ENCODE data around the gene DEAF1.
"Not testable (repeated sequence)": the region's sequence is repeated elsewhere in the genome, so short reads cannot be mapped to it uniquely, and the experiment has no call there.

Gene DEAF1

DNA sequence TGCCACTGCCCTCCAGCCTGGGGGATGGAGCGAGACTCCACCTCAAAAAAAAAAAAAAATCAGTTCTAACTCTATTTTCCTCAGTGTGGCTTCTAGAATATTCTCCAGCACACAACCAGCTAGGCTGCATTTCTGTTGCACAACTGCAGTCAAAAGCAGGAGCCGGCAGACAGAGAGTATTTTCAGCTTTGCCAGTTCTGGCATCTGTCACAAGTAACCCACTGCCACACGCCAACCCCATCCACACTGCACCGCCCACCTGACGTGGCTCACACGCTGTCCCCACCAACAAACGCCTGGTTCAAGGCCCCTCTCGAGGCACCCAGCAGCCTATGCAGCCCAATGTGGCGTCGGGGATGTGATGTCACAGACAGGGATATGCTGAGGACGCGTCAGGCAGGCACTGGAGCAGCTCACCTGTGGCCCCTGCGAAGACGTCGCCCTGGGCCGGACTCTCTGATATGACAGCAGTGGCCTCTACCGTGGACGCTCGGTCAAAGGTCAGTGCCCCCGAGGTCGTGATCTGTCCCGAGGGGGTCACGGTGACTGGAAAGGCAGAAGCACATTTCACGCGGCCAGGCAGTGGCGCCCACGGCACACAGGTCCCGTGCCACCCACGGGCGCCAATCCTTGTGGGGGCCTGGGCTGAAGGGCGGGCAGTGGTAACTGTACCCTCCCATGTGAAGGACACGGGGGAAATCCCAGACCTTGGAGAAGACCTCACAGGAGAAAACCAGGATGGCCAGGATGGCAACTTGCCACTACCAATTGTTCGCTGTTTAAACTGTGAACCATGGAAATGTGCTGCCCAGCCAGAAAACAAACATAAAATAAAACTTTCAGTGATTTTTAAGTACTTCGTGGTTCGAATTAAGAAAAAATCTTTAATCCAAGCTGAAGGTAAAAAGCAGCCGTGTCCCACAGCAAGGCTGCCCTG, 15.5 kb downstream of the DEAF1 start:
- DNase-seq (ENCODE audit: low read depth in 2 of 2), result no peak

DNA sequence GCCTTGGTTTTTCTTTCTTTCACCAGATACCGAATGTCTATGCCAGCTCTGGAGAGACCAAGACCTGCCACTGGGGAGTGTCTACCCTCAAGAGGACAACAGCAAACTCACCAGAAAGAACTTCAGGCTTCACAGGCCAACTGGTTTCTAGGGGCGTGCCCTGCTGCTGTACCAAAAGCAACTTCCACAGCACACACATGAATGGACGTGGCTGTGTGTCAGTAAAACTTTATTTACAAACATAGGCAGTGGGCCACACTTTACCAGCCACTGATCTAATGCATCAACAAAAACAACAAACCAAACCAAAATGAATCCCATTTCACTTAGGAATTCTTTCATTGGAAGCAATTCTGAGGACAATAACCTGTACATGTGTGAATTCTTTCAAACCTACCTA, 16.7 kb downstream of the DEAF1 start:
- no peak for DNase-seq (ENCODE audit: low read depth in 2 of 2)

DNA sequence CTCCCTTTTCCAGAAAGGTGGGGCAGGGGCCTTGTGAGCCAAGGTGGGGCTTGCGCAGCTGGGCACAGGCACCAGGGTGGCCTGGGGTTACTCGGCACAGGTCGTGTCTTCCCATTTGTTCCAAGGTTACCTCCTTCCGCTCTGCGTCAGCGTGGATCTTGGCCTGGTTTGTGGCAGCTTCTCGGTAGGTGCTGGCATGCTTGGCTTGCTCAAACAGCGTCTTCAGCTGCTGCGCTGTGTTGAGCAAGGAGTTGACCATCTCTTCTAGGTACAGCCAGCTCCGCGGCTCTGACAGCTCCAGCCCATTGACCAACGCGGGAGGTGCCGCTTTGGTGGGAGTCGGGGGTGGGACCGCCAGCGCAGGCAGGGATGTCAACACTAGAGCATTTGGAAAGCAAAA, 20.6 kb downstream of the DEAF1 start:
- no peak for DNase-seq (ENCODE audit: low read depth in 2 of 2)

DNA sequence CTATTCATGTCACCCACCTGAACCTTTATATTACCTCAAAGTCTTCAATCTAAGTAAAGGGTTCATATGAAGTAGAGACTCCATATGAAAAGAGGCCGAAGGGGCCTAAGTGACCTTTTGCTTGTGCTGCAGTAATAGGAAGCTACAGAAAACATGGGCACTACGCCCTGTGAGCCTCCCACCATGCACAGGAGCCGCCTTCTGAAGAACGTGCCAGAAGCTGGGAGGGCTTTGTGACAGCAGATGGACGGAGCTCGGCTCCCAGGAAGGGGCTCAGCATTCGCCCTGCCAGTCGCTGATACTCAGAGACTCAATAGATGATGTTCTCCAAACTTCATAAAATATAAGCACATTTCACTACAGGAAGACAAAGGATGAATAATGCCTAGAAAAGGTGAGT, 21.2 kb downstream of the DEAF1 start:
- no peak for DNase-seq (ENCODE audit: low read depth in 2 of 2)

DNA sequence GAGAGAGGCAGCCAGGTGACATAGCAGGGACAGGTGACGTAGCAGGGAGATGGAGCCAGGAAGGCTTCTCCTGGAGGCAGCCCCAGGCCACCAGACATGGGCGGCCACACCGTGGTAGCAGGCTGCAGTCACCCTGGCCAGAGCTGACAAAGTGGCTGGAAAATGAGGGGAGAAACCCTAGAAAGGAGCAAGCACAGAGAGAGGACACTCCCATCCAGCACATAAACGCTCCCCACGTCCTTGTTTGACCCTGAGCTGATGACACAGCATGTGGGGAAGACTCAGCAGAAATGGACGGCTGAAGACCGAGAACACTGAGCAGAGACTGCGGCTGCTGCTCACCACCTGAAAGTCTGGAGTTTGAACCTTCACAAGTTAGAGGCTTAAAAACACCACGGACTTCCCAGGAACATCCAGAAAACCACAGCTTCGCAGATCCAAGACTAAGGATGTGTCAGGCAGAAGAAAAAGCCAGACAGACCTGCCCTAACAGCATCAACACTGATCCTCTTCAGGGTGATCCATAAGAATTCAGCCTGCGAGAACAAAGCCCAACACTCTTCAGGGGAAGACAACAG, 29.2 kb downstream of the DEAF1 start:
- DNase-seq (ENCODE audit: low read depth in 2 of 2), result no peak

DNA sequence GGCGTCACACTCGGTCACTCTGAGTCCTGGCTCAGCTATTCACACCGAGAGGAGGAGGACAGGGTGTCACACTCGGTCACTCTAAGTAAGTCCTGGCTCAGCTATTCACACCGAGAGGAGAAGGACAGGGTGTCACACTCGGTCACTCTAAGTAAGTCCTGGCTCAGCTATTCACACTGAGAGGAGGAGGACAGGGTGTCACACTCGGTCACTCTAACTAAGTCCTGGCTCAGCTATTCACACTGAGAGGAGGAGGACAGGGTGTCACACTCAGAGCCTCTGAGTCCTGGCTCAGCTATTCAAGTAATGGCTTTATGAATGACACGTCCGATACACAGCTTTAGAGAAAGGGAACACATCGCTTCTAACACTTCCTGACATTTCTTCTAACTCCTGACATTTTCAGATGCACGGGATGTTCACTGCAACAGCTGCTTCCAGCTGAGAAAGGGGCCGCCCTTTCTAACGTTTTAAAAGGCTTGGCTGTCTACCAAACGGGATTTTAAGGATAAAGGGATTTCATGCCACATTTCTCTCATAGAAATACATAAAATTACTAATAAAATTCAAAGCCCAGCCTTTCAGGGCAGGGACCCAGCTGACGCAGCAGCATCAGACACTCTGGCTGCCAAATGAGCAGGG, 29.8 kb downstream of the DEAF1 start:
- DNase-seq (ENCODE audit: low read depth in 2 of 2), result no peak

DNA sequence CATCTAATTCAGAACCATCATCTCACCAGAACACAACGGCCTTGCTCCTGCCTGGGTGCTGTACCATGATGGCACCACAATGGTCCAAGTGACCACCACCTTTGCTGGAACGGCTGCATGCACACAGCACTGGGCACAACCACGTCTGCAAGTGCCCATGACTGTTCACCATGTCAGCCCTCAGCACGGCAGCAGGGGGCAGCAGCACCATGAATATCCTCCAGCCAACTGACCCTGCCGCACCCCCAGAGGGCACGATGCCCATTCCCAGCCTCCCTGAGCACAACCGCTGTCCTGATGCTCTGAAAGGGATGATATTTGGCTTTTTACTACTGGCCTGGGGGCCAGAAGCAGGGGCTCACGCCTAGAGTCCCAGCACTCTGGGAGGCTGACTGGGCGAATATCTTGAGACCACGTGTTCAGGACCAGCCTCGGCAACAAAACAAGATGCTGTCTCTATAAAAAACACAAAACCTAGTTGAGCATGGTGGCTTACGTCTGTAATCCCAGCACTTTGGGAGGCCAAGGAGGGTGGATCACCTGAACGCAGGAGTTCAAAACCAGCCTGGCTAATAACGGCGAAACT, 32.2 kb downstream of the DEAF1 start:
- no peak for DNase-seq (ENCODE audit: low read depth in 2 of 2)

DNA sequence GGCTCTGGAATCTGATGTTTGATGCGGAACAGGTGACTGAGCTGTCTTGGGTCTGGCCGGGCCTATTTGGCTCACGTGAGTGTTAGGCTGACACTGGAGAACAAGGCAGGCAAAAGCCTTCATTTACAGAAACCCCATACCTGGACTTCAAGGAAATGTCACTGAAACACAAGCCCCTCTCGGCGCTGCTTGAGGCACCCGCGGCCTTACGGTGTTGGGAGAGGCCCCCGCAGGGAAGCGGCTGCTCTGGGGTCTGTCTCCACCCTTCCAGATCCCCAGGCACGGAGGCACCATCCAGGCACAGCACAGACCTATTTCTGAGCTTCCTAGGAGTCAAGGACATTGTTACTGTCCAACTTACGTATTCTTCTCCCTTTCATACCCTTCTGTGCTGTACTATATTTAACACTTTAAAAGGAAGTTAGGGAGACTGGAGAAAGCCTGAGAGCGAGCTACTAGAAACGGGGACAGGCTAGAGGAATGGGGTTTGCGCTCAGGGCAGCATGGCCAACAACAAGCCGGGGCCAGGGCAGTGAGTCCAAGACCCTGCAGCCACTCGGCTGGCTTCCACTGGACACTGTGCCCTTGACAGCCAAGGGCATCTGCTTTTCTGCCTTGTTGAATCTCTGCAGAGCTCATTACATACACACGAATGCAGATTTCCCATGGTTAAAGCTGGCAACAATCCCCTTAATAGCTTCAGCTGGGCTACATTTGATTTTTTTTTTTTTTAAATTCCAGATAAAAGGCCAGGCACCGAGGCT, 34.2 kb downstream of the DEAF1 start:
- DNase-seq (ENCODE audit: low read depth in 2 of 2), result no peak

DNA sequence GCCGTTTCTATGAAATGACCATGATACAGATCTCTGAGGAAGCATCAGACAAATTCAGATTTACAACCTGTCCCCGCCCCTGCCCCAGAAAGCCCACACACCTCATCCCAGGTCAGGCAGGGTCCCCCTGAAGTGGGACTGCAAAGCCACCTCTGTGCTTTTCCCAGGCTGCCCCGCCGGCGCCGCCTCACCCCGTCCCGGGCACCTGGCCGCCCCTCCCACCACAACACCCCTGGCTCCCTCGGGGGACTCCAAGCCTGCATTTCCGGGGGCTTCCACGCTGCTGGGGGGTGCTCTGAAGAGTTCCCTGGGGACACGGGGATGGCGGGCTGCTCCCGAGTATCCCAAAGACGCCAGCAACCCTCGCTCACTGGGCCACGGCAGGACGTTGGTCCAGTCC, 34.7 kb downstream of the DEAF1 start:
- no peak for DNase-seq (ENCODE audit: low read depth in 2 of 2)

DNA sequence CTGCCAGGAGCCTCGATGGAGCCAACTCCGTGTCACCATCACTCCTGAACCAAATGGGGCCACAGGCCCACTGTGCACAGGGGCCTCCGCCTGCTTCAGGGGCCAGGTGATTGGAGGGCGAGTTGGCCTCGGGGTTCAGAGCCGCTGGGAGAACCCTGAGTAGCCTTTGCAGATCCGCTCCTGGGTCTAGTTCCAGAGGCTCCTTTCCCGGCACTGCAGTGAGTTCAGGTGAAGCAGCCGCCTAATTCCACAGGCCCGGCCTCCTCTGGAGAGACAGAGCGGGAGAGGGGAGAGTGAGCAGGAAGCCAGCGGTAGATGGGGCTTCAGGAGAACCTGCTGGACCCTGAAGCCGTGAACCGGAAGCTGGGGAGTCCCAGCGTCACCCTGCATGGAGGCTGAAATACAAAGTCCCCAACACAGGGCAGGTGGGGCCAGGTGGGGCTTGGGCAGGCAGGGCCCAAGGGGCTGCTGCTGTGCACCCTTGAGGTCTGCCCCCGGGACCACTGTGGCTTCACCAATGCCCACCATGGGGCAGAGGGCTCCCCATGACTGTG, 35.4 kb downstream of the DEAF1 start:
- DNase-seq (ENCODE audit: low read depth in 2 of 2), result no peak

DNA sequence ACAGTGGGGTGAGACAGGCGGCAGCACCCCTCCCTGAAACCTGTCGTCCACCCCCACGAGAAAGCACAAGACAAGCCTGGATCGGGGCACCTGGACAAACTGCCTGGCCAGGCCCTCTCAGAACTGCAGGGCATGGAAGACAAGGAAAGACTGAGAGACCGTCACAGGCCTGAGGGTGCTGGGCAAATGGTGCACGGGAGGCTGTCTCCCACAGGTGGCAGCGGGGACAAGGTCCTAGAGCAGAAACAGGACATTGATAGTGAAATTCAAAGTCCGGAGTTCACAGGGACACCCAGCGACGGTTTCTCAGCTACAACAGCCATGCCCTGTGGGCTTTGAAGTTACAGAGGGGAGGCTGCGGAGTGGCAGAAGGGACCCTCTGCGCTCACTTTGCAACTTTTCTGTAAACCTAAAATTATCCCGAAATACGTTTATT, 37.3 kb downstream of the DEAF1 start:
- no peak for DNase-seq (ENCODE audit: low read depth in 2 of 2)

DNA sequence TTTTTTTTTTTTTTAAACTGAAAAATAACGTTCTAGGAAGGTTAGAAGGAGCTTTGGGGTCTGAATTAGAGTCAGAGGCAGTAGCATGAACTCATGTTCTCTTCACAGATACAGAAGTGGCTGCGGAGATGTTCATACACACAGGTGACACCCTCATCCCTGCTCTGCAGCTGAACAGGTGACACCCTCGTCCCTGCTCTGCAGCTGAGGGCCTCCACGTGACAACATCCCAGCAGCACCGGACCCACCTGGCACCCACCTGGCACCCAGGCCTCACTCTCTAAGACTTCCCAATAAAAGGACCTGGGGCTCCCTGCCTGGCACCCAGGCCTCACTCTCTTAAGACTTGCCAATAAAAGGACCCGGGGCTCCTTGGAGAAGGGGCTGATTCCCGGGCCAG, 38.2 kb downstream of the DEAF1 start:
- no peak for DNase-seq (ENCODE audit: low read depth in 2 of 2)

DNA sequence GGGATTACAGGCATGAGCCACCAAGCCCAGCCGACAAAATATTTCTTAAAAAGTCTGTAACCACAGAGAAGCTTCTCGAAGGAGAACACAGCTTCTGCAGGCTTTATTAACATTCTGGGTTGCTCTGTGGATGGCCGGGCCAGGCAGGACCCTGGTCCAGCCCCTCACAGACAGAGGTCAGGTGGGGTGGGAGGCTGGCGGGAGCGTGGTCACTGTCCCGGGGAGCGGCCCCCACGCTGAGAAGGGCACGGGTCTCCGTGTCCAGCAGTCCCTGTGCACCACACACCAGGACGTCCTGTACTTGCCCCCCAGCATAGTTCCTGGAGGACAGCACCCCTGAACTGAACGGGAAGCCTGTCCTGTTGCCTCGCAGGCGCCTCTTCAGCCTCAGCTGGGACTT, 38.6 kb downstream of the DEAF1 start:
- DNase-seq (ENCODE audit: low read depth in 2 of 2), result no peak

DNA sequence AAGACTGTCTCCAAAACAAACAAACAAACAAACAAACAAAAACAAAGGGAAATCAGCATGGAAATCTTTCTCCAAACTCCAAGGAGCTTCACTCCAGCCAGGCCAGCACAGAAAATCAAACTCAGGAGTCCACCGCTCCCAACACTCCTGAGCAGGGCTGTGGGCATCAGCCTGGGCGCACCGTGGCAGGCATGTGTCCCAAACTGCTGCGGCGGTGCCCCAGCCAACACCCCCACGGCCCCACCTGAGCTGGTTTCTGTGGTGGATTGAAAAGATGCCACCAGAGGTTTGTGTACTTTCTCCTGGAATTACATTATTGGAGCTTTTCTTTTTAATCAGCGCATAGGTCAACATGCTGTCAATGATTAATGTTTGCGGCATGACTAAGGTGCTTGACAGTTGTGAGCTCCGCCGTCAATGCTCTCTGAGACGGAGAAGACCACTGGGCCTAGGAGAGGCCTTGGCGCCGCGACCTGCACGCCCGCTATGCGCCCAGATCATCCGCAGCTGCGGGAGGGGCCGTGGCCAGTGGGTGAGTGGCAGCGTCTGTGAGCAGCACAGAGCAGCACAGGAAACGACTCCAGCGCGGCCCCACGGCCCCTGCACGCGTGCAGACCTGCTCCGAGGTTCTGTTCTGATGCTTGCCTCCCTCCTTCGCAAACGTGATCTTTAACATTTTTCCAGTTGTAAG, 39.8 kb downstream of the DEAF1 start:
- no peak for DNase-seq (ENCODE audit: low read depth in 2 of 2)

DNA sequence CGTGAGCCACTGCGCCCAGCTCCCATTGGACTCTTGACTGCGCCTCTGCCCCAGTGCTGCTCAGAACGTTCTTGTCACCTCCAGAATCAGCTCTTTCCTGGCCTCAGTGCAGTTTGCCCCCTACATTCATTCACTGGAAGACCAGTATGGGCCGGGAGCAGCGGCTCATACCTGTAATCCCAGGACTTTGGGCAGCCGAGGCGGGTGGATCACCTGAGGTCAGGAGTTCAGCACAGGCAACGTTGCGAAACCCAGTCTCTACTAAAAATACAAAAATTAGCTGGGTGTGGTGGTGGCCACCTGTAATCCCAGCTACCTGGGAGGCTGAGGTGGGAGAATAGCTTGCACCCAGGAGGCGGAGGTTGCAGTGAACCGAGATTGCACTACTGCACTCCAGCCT, 40.6 kb downstream of the DEAF1 start:
- DNase-seq (ENCODE audit: low read depth in 2 of 2), result not testable (repeated sequence)

DNA sequence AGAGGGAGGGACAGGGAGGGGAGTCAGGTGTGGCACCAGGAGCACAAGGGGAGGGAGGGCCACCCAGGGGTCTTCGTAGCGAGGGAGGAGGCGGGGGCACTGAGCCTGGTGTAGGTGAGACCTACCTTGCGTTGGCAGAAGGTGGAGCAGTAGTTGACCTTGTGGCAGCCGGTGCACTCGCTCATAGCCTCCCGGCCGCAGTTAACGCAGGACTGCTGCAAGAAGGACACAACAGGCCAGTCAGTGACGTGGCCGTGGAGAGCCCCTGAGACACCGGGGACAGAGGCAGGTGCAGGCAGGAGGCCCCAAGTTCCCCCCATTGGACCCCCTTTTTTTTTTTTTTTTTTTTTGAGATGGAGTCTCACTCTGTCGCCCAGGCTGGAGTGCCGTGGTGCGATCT, 41.2 kb downstream of the DEAF1 start:
- no peak for DNase-seq (ENCODE audit: low read depth in 2 of 2)

DNA sequence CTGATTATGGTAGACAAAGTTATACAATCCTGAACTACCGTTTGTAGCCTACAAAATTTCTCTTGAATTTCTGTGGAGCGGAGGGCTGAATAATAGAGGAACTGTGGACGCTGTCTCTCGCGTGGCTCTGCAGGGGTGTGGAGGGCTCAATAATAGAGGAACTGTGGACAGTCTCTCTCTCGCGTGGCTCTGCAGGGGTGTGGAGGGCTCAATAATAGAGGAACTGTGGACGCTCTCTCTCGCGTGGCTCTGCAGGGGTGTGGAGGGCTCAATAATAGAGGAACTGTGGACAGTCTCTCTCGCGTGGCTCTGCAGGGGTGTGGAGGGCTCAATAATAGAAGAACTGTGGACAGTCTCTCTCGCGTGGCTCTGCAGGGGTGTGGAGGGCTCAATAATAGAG, 41.9 kb downstream of the DEAF1 start:
- DNase-seq (ENCODE audit: low read depth in 2 of 2), result not testable (repeated sequence)

DNA sequence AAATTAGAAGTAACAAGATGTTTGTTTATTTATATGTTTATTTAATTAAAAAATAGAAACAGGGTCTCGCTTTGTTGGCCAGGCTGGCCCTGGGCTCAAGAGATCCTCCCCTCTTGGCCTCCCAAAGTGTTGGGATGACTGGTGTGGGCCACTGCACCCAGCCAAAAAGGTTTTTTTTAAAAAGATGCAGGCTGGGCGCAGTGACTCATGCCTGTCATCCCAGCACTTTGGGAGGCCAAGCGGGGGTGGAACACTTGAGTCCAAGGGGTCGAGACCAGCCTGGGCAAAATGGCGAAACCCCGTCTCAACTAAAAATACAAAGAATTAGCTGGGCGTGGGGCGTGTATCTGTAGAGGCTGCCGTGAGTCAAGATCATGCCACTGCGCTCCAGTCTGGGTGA, 44.5 kb downstream of the DEAF1 start:
- DNase-seq (ENCODE audit: low read depth in 2 of 2), result no peak

DNA sequence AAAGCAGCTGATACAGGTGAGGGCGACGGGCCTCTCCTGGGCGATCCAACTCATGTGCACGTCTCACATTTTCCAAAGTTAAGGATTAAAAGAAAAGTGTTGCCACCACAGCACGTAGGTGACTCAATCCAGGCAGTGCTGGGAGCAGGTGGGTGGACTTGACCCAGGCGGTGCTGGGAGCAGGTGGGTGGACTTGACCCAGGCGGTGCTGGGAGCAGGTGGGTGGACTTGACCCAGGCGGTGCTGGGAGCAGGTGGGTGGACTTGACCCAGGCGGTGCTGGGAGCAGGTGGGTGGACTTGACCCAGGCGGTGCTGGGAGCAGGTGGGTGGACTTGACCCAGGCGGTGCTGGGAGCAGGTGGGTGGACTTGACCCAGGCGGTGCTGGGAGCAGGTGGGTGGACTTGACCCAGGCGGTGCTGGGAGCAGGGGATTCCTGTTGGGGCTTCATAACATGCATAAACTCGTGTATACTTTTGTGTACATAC, 47.3 kb downstream of the DEAF1 start:
- not testable (repeated sequence) for DNase-seq (ENCODE audit: low read depth in 2 of 2)

DNA sequence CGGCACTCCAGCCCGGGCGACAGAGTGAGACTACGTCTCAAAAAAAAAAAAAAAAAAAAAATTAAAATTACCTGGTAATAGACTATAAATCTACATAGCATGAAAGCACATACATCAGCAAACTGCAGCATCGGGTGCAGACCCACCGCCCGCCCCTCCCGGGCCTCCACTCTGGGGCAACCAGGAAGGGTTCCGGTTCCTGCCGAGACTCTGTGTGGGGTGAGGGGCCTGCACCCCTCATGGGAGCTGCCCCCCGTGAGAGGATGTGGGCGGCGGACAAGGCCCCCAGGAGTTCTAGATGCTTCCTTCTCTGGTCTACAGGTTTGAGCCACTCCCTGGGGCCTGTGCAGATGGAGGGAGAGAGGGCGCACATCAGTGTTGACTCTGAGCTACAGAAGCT, 48.8 kb downstream of the DEAF1 start:
- no peak for DNase-seq (ENCODE audit: low read depth in 2 of 2)

DNA sequence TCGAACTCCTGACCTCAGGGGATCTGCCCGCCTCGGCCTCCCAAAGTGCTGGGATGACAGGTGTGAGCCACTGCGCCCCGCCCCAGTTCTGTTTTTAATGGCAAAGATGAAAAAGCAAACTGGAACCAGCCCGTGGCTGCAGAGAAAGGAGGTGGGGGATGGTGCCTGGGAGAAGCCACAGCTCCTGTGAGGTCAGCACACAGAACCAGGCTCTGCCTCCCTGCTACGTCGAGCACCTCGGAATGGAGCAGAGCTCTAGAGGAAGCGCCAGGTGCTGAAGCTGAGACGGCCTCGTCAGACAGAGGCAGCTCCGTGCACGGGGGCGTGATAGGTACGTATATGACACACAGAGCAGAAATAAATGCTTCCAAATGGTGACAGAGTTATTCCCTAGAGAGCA, 49.5 kb downstream of the DEAF1 start:
- no peak for DNase-seq (ENCODE audit: low read depth in 2 of 2)

All from activated CD4-positive, alpha-beta T cell treated with anti-CD3 and anti-CD28 coated beads for 24 hours (primary cell).